Tibial nerve (tissue), 4 donors: ENCODE data around the gene ETS2. TPM values are rescaled to one million over a fixed set of nuclear protein-coding genes. Genes with fewer than 3 reads are reported as not detected.

ENCODE experiments used
- DNase-seq, 2 donors: peaks; one replicate each; pipeline ENCODE4 v3.0.0-alpha.2; 2019; ENCODE audit warnings: low spot score in 2 of 2
- H3K27ac ChIP-seq, 4 donors: fragments of 200-600 bp; sonication (generic) in 3 of 4; one replicate each; pipeline ENCODE4 v1.5.1; 2017 to 2019; ENCODE audit warnings: mild to moderate bottlenecking in 1 of 4
- H3K27me3 ChIP-seq, 2 donors: fragments of 200-600 bp; sonication (generic) in 1 of 2; one replicate each; pipeline versions ENCODE4 v1.5.1 to v1.6.0; 2017 to 2019
- H3K36me3 ChIP-seq, 3 donors: fragments of 200-600 bp; sonication (generic); one replicate each; pipeline ENCODE4 v1.5.1; 2018 to 2019
- H3K4me1 ChIP-seq, 4 donors: fragments of 200-600 bp; sonication (generic) in 3 of 4; one replicate each; pipeline ENCODE4 v1.5.1; 2017 to 2019
- H3K4me3 ChIP-seq, 4 donors: fragments of 200-600 bp; sonication (generic) in 3 of 4; one replicate each; pipeline ENCODE4 v1.5.1; 2017 to 2019; ENCODE audit warnings: mild to moderate bottlenecking in 1 of 4, moderate library complexity in 1 of 4
- H3K9me3 ChIP-seq, 4 donors: fragments of 200-600 bp; sonication (generic) in 3 of 4; one replicate each; pipeline ENCODE4 v1.5.1; 2017 to 2019
- CTCF ChIP-seq, 5 experiments: fragments of 200-600 bp in 3 of 5; fragments of 450-650 bp in 2 of 5; sonication (generic) in 3 of 5; IDR thresholded peaks; one replicate each; pipeline ENCODE4 v1.5.1; 2016 to 2019; ENCODE audit warnings: antibody characterized with exemption in 5 of 5, mild to moderate bottlenecking in 3 of 5, moderate library complexity in 2 of 5
- EP300 ChIP-seq, 2 donors: sonication (generic); formaldehyde crosslinking; IDR thresholded peaks; one replicate each; pipeline ENCODE4 v1.6.1; 2017; ENCODE audit warnings: antibody characterized with exemption in 2 of 2, mild to moderate bottlenecking in 1 of 2
- POLR2A ChIP-seq, 2 donors: fragments of 450-650 bp; IDR thresholded peaks; one replicate each; pipeline ENCODE4 v1.6.1; 2017; ENCODE audit warnings: antibody characterized with exemption in 2 of 2, mild to moderate bottlenecking in 2 of 2, moderate library complexity in 2 of 2
- WGBS, 2 donors: methylation state at CpG; one replicate each; pipeline ENCODE4 v1.1.5; 2018; 5-methylcytosine and 5-hydroxymethylcytosine counted together
- total RNA-seq, 4 donors: library from RNA; depleted of rRNA; stranded (reverse); fragments of >200 nt; gene quantifications; one replicate each; pipeline ENCODE4 v1.1.0, GENCODE V29; 2016

Gene ETS2
- total RNA-seq, 4 donors from 2014 or later = 85.6 to 103 (median 98.5) TPM

GRCh38 chr21:38787016-38787415 is 18.7 kb upstream of the ETS2 start:
- H3K27me3 ChIP-seq = no peaks in the 10 kb centered on the region
- 54 to 59% methylated on average over 6 of the region's 6 CpGs for WGBS, 2 donors
- no peaks in the 10 kb centered on the region for H3K36me3 ChIP-seq
- peaks cover 0 to 17% (median 2%) of the 10 kb centered on the region in 4 donors for H3K9me3 ChIP-seq
- TF ChIP-seq POLR2A (IDR thresholded peaks at IDR 0.05) = no peak
- TF ChIP-seq EP300 (IDR thresholded peaks at IDR 0.05) = no peak
- no peak for TF ChIP-seq CTCF (IDR thresholded peaks at IDR 0.05)
- no peaks in the 10 kb centered on the region for H3K4me1 ChIP-seq
- H3K4me3 ChIP-seq = no peak overlapping the region
- no peak for DNase-seq
- peak overlapping the region in 1 of 4 donors; percentile 45 for H3K27ac ChIP-seq

DNA sequence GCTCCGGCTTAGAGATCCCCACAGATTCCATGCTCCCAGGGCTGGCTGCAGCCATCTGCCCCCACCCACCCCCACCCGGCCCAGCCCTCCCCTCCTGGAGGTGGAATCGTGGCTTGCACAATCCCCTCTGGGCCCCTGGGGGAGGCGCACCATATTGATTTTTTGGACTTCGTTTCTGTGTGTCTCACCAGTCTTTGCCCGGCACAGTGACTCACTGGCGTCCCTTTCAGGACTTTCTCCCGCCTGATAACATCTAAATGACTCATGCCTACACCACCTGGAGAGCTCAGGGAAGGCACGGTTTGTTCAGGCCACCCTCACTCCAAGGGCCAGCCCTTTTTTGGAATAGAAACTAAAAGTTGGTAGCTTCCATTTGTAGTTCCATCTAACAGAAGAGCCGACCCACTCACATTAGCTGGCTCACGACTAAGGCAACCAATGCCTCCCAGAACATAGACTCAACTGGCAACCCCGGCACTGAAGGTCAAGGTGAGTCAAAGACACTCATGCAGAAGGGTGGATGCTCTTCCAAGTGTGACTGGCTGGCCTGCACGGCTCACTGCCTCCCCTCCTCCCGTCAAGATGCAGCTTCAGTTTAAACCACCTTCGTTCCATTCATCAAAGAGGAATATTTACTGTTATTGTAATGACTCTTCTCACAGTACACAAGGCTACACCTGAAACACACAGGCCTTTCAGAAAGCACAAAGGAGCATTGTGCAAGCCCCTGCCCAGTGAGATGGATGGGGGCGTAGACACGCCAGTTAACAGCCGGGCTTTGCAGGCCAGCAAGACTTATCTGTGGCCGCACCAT is 18.1 kb upstream of the ETS2 start:
- H3K27ac ChIP-seq = peak overlapping the region in 1 of 4 donors; percentile 62
- 64 to 68% methylated on average over 19 of the region's 19 CpGs for WGBS, 2 donors

DNA sequence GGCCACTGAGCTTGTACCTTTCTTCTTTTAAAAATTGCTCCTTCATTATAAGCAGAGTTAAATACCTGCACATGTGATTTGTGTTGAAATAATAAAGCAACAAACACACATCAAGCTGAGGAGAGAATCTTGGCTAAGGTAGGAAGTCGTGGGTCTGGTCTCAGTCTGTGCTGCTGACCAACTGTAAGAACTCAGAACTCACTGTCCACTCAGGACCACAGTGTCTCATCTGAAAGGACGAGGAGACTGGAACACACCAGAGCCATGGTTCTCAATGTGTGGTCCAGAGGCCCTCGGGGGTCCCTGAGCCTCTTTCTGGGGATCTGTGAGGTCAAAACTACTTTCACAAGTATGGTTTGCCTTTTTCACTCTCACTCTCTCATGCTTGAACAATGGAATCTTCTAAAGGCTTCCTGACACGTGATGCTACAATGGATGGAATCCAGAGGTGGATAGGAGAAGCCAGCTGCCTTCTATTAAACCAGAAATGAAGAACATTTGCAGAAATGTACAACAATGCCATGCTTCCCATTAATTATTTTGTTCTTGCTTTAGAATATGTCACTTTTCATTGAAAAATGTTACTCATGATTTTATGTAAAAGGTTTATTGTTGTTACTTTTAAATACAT is 17.3 kb upstream of the ETS2 start:
- H3K36me3 ChIP-seq = no peaks in the 10 kb centered on the region
- peak overlapping the region in 1 of 4 donors; percentile 62 for H3K27ac ChIP-seq
- no peaks in the 10 kb centered on the region for H3K4me1 ChIP-seq
- H3K9me3 ChIP-seq = peaks cover 0 to 3% (median 0%) of the 10 kb centered on the region in 4 donors
- no peaks in the 10 kb centered on the region for H3K27me3 ChIP-seq
- 54 to 62% methylated on average over 4 of the region's 4 CpGs for WGBS, 2 donors
- no peak for TF ChIP-seq CTCF (IDR thresholded peaks at IDR 0.05)
- TF ChIP-seq POLR2A (IDR thresholded peaks at IDR 0.05) = no peak
- no peak for TF ChIP-seq EP300 (IDR thresholded peaks at IDR 0.05)
- DNase-seq = no peak
- no peak overlapping the region for H3K4me3 ChIP-seq

More for the DNA sequence above, 18.1 kb upstream of the ETS2 start:
- H3K9me3 ChIP-seq = peaks cover 0 to 11% (median 0%) of the 10 kb centered on the region in 4 donors
- H3K36me3 ChIP-seq = no peaks in the 10 kb centered on the region
- no peak overlapping the region for H3K4me3 ChIP-seq
- H3K27me3 ChIP-seq = no peaks in the 10 kb centered on the region
- TF ChIP-seq EP300 (IDR thresholded peaks at IDR 0.05) (no peak), CTCF (IDR thresholded peaks at IDR 0.05) (no peak)
- no peak for DNase-seq
- no peaks in the 10 kb centered on the region for H3K4me1 ChIP-seq

- no peak overlapping the region for H3K27ac ChIP-seq
- DNase-seq = no peak
- no peaks in the 10 kb centered on the region for H3K36me3 ChIP-seq
- no peak overlapping the region for H3K4me3 ChIP-seq
- no peaks in the 10 kb centered on the region for H3K4me1 ChIP-seq
- no peaks in the 10 kb centered on the region for H3K9me3 ChIP-seq
- no peaks in the 10 kb centered on the region for H3K27me3 ChIP-seq
- 85 to 96% methylated on average over 3 of the region's 3 CpGs for WGBS, 2 donors
- no peak for TF ChIP-seq POLR2A (IDR thresholded peaks at IDR 0.05)
Observed at GRCh38 chr21:38789275-38789674, 16.5 kb upstream of the ETS2 start.

GRCh38 chr21:38790059-38790458 is 15.7 kb upstream of the ETS2 start:
- no peaks in the 10 kb centered on the region for H3K9me3 ChIP-seq
- WGBS, 2 donors = 66 to 75% methylated on average over 7 of the region's 7 CpGs
- H3K4me3 ChIP-seq = no peak overlapping the region
- H3K36me3 ChIP-seq = no peaks in the 10 kb centered on the region
- TF ChIP-seq EP300 (IDR thresholded peaks at IDR 0.05) (no peak), POLR2A (IDR thresholded peaks at IDR 0.05) (no peak), CTCF (IDR thresholded peaks at IDR 0.05) (no peak)
- DNase-seq = no peak
- no peaks in the 10 kb centered on the region for H3K27me3 ChIP-seq
- H3K4me1 ChIP-seq = no peaks in the 10 kb centered on the region
- H3K27ac ChIP-seq = no peak overlapping the region
